H1 (cell line): ENCODE data around the gene CLEC16A. TPM values are rescaled to one million over a fixed set of nuclear protein-coding genes. Genes with fewer than 3 reads are reported as not detected.

Experiments used
- TEAD4 ChIP-seq: IDR thresholded peaks from 2 replicates; pipeline ENCODE4 v1.6.1; 2012; ENCODE audit warnings: low read depth, low read length, inconsistent platforms, mixed read lengths
- polyA plus RNA-seq, 7 experiments: library from polyadenylated mRNA; depleted of rRNA in 3 of 7; stranded (reverse) in 5 of 7; unstranded in 2 of 7; fragments of >200 nt in 5 of 7; fragments of 200-250 nt in 2 of 7; gene quantifications; 1 replicate in 5 of 7; 2 replicates in 1 of 7; 4 replicates in 1 of 7; pipeline versions ENCODE4 v1.2.1 to v1.2.3, GENCODE V29; 2011 to 2013; ENCODE audit warnings: missing spikeins in 2 of 7, mixed read lengths in 2 of 7
- total RNA-seq: library from RNA; stranded (reverse); fragmentation: NEBNext Ultra II Directional; extraction: Animal tissue kit (Norgen Biotek cat#: 25700); gene quantifications from 2 replicates; pipeline ENCODE4 v1.2.1, GENCODE V29; 2021
- TF ChIP-seq, protein P1 (sequence below): fragments of 300-600 bp; sonication (generic); IDR thresholded peaks from 2 replicates; pipeline ENCODE4 v1.7.1; 2012; ENCODE audit warnings: low read length, moderate library complexity, mild to moderate bottlenecking, inconsistent platforms; ENCODE audit not compliant: insufficient replicate concordance

CLEC16A gene
- total and polyA plus RNA-seq, 2 of the 8 experiments (the other 6 are each of a cell fraction or from before 2014, with no cell fraction given) = 7.6 to 19.3 TPM

DNA sequence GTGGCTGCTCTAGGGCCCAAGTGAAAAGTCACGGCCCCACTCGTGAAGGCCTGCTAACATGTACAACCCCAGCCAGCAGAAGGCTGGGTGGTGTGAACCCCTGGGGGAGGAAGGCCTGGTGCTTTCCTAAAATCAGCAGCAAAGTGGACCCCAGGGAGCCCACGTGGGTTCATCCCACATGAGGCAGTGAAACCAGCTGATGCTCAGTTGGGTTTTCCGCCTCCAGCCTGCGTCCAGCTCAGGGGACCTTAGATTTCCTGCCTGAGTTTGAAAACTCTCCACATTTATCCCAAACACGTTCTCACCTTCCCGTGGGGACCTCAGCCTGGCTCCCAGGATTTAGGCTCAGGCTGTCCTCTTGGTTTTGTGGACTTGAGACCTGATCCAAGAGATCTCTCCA is 225.8 kb downstream of the CLEC16A start (continued):
- TF ChIP-seq, protein P1, sequence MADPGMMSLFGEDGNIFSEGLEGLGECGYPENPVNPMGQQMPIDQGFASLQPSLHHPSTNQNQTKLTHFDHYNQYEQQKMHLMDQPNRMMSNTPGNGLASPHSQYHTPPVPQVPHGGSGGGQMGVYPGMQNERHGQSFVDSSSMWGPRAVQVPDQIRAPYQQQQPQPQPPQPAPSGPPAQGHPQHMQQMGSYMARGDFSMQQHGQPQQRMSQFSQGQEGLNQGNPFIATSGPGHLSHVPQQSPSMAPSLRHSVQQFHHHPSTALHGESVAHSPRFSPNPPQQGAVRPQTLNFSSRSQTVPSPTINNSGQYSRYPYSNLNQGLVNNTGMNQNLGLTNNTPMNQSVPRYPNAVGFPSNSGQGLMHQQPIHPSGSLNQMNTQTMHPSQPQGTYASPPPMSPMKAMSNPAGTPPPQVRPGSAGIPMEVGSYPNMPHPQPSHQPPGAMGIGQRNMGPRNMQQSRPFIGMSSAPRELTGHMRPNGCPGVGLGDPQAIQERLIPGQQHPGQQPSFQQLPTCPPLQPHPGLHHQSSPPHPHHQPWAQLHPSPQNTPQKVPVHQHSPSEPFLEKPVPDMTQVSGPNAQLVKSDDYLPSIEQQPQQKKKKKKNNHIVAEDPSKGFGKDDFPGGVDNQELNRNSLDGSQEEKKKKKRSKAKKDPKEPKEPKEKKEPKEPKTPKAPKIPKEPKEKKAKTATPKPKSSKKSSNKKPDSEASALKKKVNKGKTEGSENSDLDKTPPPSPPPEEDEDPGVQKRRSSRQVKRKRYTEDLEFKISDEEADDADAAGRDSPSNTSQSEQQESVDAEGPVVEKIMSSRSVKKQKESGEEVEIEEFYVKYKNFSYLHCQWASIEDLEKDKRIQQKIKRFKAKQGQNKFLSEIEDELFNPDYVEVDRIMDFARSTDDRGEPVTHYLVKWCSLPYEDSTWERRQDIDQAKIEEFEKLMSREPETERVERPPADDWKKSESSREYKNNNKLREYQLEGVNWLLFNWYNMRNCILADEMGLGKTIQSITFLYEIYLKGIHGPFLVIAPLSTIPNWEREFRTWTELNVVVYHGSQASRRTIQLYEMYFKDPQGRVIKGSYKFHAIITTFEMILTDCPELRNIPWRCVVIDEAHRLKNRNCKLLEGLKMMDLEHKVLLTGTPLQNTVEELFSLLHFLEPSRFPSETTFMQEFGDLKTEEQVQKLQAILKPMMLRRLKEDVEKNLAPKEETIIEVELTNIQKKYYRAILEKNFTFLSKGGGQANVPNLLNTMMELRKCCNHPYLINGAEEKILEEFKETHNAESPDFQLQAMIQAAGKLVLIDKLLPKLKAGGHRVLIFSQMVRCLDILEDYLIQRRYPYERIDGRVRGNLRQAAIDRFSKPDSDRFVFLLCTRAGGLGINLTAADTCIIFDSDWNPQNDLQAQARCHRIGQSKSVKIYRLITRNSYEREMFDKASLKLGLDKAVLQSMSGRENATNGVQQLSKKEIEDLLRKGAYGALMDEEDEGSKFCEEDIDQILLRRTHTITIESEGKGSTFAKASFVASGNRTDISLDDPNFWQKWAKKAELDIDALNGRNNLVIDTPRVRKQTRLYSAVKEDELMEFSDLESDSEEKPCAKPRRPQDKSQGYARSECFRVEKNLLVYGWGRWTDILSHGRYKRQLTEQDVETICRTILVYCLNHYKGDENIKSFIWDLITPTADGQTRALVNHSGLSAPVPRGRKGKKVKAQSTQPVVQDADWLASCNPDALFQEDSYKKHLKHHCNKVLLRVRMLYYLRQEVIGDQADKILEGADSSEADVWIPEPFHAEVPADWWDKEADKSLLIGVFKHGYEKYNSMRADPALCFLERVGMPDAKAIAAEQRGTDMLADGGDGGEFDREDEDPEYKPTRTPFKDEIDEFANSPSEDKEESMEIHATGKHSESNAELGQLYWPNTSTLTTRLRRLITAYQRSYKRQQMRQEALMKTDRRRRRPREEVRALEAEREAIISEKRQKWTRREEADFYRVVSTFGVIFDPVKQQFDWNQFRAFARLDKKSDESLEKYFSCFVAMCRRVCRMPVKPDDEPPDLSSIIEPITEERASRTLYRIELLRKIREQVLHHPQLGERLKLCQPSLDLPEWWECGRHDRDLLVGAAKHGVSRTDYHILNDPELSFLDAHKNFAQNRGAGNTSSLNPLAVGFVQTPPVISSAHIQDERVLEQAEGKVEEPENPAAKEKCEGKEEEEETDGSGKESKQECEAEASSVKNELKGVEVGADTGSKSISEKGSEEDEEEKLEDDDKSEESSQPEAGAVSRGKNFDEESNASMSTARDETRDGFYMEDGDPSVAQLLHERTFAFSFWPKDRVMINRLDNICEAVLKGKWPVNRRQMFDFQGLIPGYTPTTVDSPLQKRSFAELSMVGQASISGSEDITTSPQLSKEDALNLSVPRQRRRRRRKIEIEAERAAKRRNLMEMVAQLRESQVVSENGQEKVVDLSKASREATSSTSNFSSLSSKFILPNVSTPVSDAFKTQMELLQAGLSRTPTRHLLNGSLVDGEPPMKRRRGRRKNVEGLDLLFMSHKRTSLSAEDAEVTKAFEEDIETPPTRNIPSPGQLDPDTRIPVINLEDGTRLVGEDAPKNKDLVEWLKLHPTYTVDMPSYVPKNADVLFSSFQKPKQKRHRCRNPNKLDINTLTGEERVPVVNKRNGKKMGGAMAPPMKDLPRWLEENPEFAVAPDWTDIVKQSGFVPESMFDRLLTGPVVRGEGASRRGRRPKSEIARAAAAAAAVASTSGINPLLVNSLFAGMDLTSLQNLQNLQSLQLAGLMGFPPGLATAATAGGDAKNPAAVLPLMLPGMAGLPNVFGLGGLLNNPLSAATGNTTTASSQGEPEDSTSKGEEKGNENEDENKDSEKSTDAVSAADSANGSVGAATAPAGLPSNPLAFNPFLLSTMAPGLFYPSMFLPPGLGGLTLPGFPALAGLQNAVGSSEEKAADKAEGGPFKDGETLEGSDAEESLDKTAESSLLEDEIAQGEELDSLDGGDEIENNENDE = no peak
- TF ChIP-seq TEAD4 = no peak
